Progenitor cell of endocrine pancreas (in vitro differentiated cells): ENCODE data around the gene NACC2. TPM values are rescaled to one million over a fixed set of nuclear protein-coding genes. Genes with fewer than 3 reads are reported as not detected.
A peak's percentile ranks its signal among the peaks of the same experiment; 100 is the strongest.

Experiments
- DNase-seq: peaks from one replicate; pipeline ENCODE4 v3.0.0; 2021; ENCODE audit warnings: low spot score; ENCODE audit not compliant: unreplicated experiment
- H3K27ac Mint-ChIP-seq: 2 replicates; pipeline ENCODE4 v1.8.0; 2021; ENCODE audit warnings: mild to moderate bottlenecking, moderate library complexity, mixed read lengths
- H3K27me3 Mint-ChIP-seq: 2 replicates; pipeline ENCODE4 v1.8.0; 2021; ENCODE audit warnings: mixed read lengths
- H3K36me3 Mint-ChIP-seq: 2 replicates; pipeline ENCODE4 v1.8.0; 2022; ENCODE audit warnings: mixed read lengths; ENCODE audit not compliant: insufficient read depth
- H3K4me1 Mint-ChIP-seq: 2 replicates; pipeline ENCODE4 v1.8.0; 2021; ENCODE audit warnings: low read depth, mixed read lengths
- H3K4me3 Mint-ChIP-seq: 2 replicates; pipeline ENCODE4 v1.8.0; 2021; ENCODE audit warnings: low read depth, mild to moderate bottlenecking, moderate library complexity, mixed read lengths
- H3K9me3 Mint-ChIP-seq: 2 replicates; pipeline ENCODE4 v1.8.0; 2021; ENCODE audit warnings: low read depth, mixed read lengths
- total RNA-seq: library from RNA; stranded (reverse); gene quantifications from 2 replicates; pipeline ENCODE4 v1.2.1, GENCODE V29; 2021
- TF ChIP-seq, protein P1 (sequence below): fragments of 200-600 bp; sonication (generic); IDR thresholded peaks from one replicate; pipeline ENCODE4 v1.5.0; 2021; ENCODE audit warnings: antibody characterized with exemption, mild to moderate bottlenecking; ENCODE audit not compliant: unreplicated experiment

NACC2 gene
- total RNA-seq, 1 donor from 2014 or later: 11.6 TPM

GRCh38 chr9:135992486-135993408 is 102.3 kb downstream of the NACC2 start:
- Mint-ChIP-seq H3K27ac (peak overlapping the region; percentile 92), H3K9me3 (no peaks in the 10 kb centered on the region), H3K4me1 (peaks cover 12% of the 10 kb centered on the region), H3K27me3 (no peaks in the 10 kb centered on the region), H3K4me3 (peak overlapping the region; percentile 66), H3K36me3 (no peaks in the 10 kb centered on the region)
- peak; percentile 59 for DNase-seq
- TF ChIP-seq, protein P1, sequence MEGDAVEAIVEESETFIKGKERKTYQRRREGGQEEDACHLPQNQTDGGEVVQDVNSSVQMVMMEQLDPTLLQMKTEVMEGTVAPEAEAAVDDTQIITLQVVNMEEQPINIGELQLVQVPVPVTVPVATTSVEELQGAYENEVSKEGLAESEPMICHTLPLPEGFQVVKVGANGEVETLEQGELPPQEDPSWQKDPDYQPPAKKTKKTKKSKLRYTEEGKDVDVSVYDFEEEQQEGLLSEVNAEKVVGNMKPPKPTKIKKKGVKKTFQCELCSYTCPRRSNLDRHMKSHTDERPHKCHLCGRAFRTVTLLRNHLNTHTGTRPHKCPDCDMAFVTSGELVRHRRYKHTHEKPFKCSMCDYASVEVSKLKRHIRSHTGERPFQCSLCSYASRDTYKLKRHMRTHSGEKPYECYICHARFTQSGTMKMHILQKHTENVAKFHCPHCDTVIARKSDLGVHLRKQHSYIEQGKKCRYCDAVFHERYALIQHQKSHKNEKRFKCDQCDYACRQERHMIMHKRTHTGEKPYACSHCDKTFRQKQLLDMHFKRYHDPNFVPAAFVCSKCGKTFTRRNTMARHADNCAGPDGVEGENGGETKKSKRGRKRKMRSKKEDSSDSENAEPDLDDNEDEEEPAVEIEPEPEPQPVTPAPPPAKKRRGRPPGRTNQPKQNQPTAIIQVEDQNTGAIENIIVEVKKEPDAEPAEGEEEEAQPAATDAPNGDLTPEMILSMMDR: no peak

- TF ChIP-seq, protein P1: no peak
- Mint-ChIP-seq H3K36me3 (no peaks in the 10 kb centered on the region), H3K4me3 (no peak overlapping the region), H3K27me3 (no peaks in the 10 kb centered on the region), H3K9me3 (no peaks in the 10 kb centered on the region), H3K27ac (no peak overlapping the region), H3K4me1 (peaks cover 12% of the 10 kb centered on the region)
- DNase-seq: no peak
Measured at GRCh38 chr9:135991771-135992170, 103.3 kb downstream of the NACC2 start.

DNA sequence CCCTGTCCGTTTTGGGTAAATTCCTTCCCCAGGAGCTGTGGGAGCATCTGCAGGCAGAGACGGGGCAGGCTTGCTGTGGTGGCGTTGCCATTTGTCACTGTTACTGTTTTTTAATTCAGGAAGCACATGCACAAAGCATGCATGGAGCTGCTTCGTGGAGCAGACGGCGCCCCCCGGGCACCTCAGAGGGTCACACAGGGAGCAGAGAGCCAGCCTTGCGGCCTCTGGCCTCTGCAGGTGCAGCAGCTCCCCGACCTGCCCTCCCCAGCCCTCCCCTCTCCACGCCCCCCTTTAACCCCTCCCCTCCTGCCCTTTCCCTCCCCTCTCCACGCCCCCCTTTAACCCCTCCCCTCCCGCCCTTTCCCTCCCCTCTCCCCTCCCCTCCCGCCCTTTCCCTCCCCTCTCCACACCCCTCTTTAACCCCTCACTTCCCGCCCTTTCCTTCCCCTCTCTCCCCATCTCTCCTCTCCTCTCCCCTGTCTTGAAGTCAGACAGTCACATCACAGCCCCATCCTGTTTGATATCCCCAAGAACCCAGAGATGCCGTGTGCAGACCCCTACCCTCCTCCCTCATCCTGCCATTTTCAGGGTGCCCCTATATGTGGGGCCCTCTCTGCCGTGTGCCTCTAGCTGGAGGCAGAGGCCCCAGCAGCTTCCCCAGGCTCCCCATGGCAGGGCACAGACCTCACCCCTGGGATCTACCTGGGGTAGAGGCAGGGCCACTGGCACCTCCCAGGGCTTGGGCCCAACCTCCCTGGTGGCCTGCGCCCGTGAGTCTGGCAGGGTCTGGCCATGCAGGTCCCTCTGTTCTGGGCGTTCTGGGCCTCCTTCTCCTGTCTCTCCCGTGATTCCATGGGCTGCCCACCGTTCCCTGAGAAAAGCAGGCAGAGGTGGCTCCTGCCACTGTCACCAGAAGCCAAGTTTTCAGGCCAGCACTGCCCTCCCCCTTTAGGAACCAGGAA is 104.3 kb downstream of the NACC2 start:
- no peaks in the 10 kb centered on the region for H3K9me3 Mint-ChIP-seq
- no peak overlapping the region for H3K4me3 Mint-ChIP-seq
- peaks cover 12% of the 10 kb centered on the region for H3K4me1 Mint-ChIP-seq
- H3K27me3 Mint-ChIP-seq: no peaks in the 10 kb centered on the region
- no peak for DNase-seq
- TF ChIP-seq, protein P1: no peak
- H3K36me3 Mint-ChIP-seq: no peaks in the 10 kb centered on the region
- H3K27ac Mint-ChIP-seq: no peak overlapping the region

- no peaks in the 10 kb centered on the region for H3K36me3 Mint-ChIP-seq
- TF ChIP-seq, protein P1: no peak
- H3K27ac Mint-ChIP-seq: no peak overlapping the region
- no peaks in the 10 kb centered on the region for H3K27me3 Mint-ChIP-seq
- H3K4me3 Mint-ChIP-seq: no peak overlapping the region
- H3K4me1 Mint-ChIP-seq: peaks cover 12% of the 10 kb centered on the region
- H3K9me3 Mint-ChIP-seq: no peaks in the 10 kb centered on the region
- no peak for DNase-seq
Measured at GRCh38 chr9:135989722-135990467, 105.2 kb downstream of the NACC2 start.
